ENCODE data around the gene POFUT1. TPM values are rescaled to one million over a fixed set of nuclear protein-coding genes. Genes with fewer than 3 reads are reported as not detected.

The POFUT1 gene
- total and polyA plus RNA-seq, 2 of the 8 experiments (the other 6 are each of a cell fraction or from before 2014, with no cell fraction given) = 19.4 to 24.4 TPM

- WGBS, 2 experiments (ENCODE audit: extremely low coverage in 1 of 2, insufficient coverage in 1 of 2, insufficient read length in 1 of 2, insufficient replicate concordance in 2 of 2, low coverage in 1 of 2, low lambda C conversion rate in 2 of 2, missing lambda C conversion rate in 1 of 2) = 90% methylated on average over 13 of the region's 13 CpGs; no CpG with 5 or more reads in 1 of the 2 experiments
- no peak overlapping the region for H3K9ac ChIP-seq (replicated peaks in 1 of 4; ENCODE audit: extremely low read depth in 1 of 4, low read depth in 3 of 4, low read length in 3 of 4)
- H3K36me3 ChIP-seq (ENCODE audit: control insufficient read depth in 2 of 4, insufficient read depth in 4 of 4, low read length in 3 of 4) = peaks cover 17 to 47% (median 35%) of the 10 kb centered on the region in 4 experiments; a peak in 6 of 8 replicates
- ChIA-PET CTCF (ENCODE audit: partially characterized antibody) (no interaction called here), POLR2A (ENCODE audit: partially characterized antibody) (interaction anchor here (0.9 to 2.4 kb wide), 4 partner anchors 11 to 43 kb away, joined by 3 to 6 read pairs (median 4); partner anchors contain the start of gene KIF3B)
- no peak overlapping the region for H3K23ac ChIP-seq (ENCODE audit: insufficient read length)
- no peak overlapping the region for H4K5ac ChIP-seq (ENCODE audit: insufficient read length, low read depth, low read length)
- no peak overlapping the region for H4K91ac ChIP-seq (replicated peaks; ENCODE audit: insufficient read length, low read length)
- no peak overlapping the region for H3K4me3 ChIP-seq (ENCODE audit: extremely low read depth in 1 of 4, insufficient read depth in 2 of 4, low read depth in 3 of 4, low read length in 4 of 4)
- H3K27me3 ChIP-seq (replicated peaks in 1 of 4; ENCODE audit: control insufficient read depth in 3 of 4, extremely low read depth in 1 of 4, insufficient read depth in 3 of 4, low read length in 3 of 4) = no peaks in the 10 kb centered on the region
- no peak overlapping the region for H3K14ac ChIP-seq (ENCODE audit: insufficient read length)
- no peaks in the 10 kb centered on the region for H3K79me1 ChIP-seq (ENCODE audit: low read depth, low read length)
- H3K56ac ChIP-seq (replicated peaks; ENCODE audit: insufficient read length, low read depth, low read length) = no peak overlapping the region
- no peak for DNase-seq (ENCODE audit: low read depth in 1 of 2, low spot score in 2 of 2)
- no peak for FAIRE-seq
- no peak overlapping the region for H3K4ac ChIP-seq (replicated peaks; ENCODE audit: insufficient read length, low read depth, low read length)
- no peaks in the 10 kb centered on the region for H3K79me2 ChIP-seq (ENCODE audit: control insufficient read depth in 1 of 2, insufficient read depth in 2 of 2, low read length in 2 of 2)
- no peaks in the 10 kb centered on the region for H3K9me3 ChIP-seq (ENCODE audit: insufficient read depth in 2 of 2, low read depth in 1 of 2, low read length in 1 of 2)
- no peak overlapping the region for H3K27ac ChIP-seq (ENCODE audit: low read depth, low read length)
- H2BK12ac ChIP-seq (ENCODE audit: low read depth, low read length) = no peak overlapping the region
- peaks cover 0 to 1% of the 10 kb centered on the region in 2 experiments for H4K20me1 ChIP-seq (replicated peaks in 1 of 2; ENCODE audit: control insufficient read depth in 1 of 2, insufficient read depth in 2 of 2, low read length in 2 of 2)
- peaks cover 0 to 5% (median 0%) of the 10 kb centered on the region in 4 experiments; a peak in 2 of 7 replicates for H3K4me1 ChIP-seq (replicated peaks in 1 of 4; ENCODE audit: control insufficient read depth in 3 of 4, insufficient read depth in 4 of 4, low read length in 3 of 4)
- no peak overlapping the region for H3K18ac ChIP-seq (ENCODE audit: extremely low read depth, low read length)
- H4K8ac ChIP-seq (ENCODE audit: extremely low read depth, insufficient read depth, low read length) = no peak overlapping the region
- H2BK5ac ChIP-seq (ENCODE audit: low read depth, low read length) = no peak overlapping the region
- no peaks in the 10 kb centered on the region for H3K23me2 ChIP-seq (ENCODE audit: low read depth, low read length)
- no peak overlapping the region for H2BK20ac ChIP-seq (ENCODE audit: low read length)
- no peak overlapping the region for H3K4me2 ChIP-seq (ENCODE audit: insufficient read depth in 1 of 2, low read depth in 2 of 2, low read length in 2 of 2)
- H2AK5ac ChIP-seq (ENCODE audit: low read depth, low read length) = no peak overlapping the region
- no peak overlapping the region for H2AFZ ChIP-seq (ENCODE audit: low read length)
- no peak overlapping the region for H2BK120ac ChIP-seq (replicated peaks; ENCODE audit: low read depth, low read length)
- H2BK15ac ChIP-seq (ENCODE audit: low read length) = no peak overlapping the region
- TF ChIP-seq RBBP5 (IDR thresholded peaks at IDR 0.05; ENCODE audit: borderline replicate concordance, low read depth, low read length) (no peak), SAP30 (IDR thresholded peaks at IDR 0.05; ENCODE audit: insufficient read depth, insufficient replicate concordance, low read length) (no peak), CBX5 (IDR thresholded peaks at IDR 0.05; ENCODE audit: low read depth, low read length) (no peak), SRF (IDR thresholded peaks at IDR 0.05; ENCODE audit: low read depth, low read length) (no peak), RXRA (IDR thresholded peaks at IDR 0.05; ENCODE audit: insufficient read depth, low read depth, low read length) (no peak), CHD2 (IDR thresholded peaks at IDR 0.05; ENCODE audit: low read length) (no peak), TCF12 (IDR thresholded peaks at IDR 0.05; ENCODE audit: low read depth, low read length) (no peak), SIX5 (IDR thresholded peaks at IDR 0.05; ENCODE audit: low read depth, low read length) (no peak), TAF1 (IDR thresholded peaks at IDR 0.05; ENCODE audit: low read depth, low read length) (no peak), POU5F1 (IDR thresholded peaks at IDR 0.05; ENCODE audit: low read depth, low read length) (no peak), HDAC6 (IDR thresholded peaks at IDR 0.05; ENCODE audit: low read depth, low read length) (no peak), BACH1 (IDR thresholded peaks at IDR 0.05; ENCODE audit: low read length) (no peak)
Measured at GRCh38 chr20:32234135-32234808, 26.6 kb downstream of the POFUT1 start.
